ENCODE data around the gene PHB1.
"Not testable (repeated sequence)": the region's sequence is repeated elsewhere in the genome, so short reads cannot be mapped to it uniquely, and the experiment has no call there.

Gene PHB1

DNA sequence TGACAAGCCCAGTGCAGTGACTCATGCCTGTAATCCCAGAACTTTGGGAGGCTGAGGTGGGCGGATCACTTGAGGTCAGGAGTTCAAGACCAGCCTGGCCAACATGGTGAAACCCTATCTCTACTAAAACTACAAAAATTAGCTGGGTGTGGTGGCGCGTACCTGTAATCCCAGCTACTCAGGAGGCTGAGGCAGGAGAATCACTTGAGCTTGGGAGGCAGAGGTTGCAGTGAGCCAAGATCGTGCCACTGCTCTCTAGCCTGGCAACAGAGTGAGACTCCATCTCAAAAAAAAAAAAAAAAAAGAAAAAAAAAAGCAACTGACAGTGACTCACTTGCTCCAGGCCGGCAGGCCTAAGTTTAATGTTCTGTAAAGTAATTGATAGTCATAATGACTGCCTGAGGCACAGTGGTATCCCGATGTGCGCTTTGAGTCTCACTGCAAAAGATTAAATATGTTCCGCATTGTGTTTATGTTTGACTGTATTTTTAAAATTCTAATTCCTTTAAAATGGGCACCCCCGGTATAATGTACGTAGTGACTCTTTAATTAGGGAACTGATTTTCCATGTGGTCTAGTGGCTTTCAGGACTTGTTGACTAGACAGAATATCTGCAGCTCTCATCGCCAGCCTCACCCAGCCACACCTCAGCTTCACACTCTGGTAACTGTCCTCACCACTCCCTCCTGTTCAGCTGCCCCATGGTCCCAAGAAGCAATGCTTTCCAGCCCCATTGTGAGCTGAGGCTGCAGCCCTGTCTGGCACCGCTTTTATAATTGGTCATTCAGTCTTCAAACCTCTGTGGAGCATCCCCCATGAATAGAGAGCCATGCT lies 25.0 kb downstream of the PHB1 start:
- not testable (repeated sequence) for H3K27me3 Mint-ChIP-seq; H3K9me3 Mint-ChIP-seq; H3K36me3 Mint-ChIP-seq (ENCODE audit: insufficient read depth)
- peak; percentile 11 for ATAC-seq (replicated peaks)
- H3K27ac Mint-ChIP-seq: peak overlapping the region; percentile 91 to 99
- H3K4me3 Mint-ChIP-seq: peak overlapping the region; percentile 77 to 87
- DNase-seq: peak in 2 of 3 experiments; percentile 13 to 15
- peaks cover 50 to 51% of the 10 kb centered on the region in 2 donors for H3K4me1 Mint-ChIP-seq (ENCODE audit: low read depth in 2 of 2)

- H3K4me3 Mint-ChIP-seq: peak overlapping the region; percentile 77 to 87
- H3K4me1 Mint-ChIP-seq (ENCODE audit: low read depth in 2 of 2): peaks cover 47 to 49% of the 10 kb centered on the region in 2 donors
- H3K9me3 Mint-ChIP-seq: no peaks in the 10 kb centered on the region
- peak overlapping the region; percentile 91 to 99 for H3K27ac Mint-ChIP-seq
- DNase-seq (no peak), ATAC-seq (replicated peaks) (no peak)
- no peaks in the 10 kb centered on the region for H3K27me3 Mint-ChIP-seq
- peaks cover 7% of the 10 kb centered on the region for H3K36me3 Mint-ChIP-seq (ENCODE audit: insufficient read depth)
Observed at GRCh38 chr17:49388692-49389513, 25.8 kb downstream of the PHB1 start.

- peaks cover 44 to 48% of the 10 kb centered on the region in 2 donors for H3K4me1 Mint-ChIP-seq (ENCODE audit: low read depth in 2 of 2)
- DNase-seq (peak; percentile 30 to 43 (median 37)), ATAC-seq (replicated peaks) (peak; percentile 79)
- H3K36me3 Mint-ChIP-seq (ENCODE audit: insufficient read depth): peaks cover 7% of the 10 kb centered on the region
- peak overlapping the region; percentile 91 to 99 for H3K27ac Mint-ChIP-seq
- H3K4me3 Mint-ChIP-seq: peak overlapping the region; percentile 77 to 87
- no peaks in the 10 kb centered on the region for H3K27me3 Mint-ChIP-seq
- no peaks in the 10 kb centered on the region for H3K9me3 Mint-ChIP-seq
Observed at GRCh38 chr17:49388290-49388640, 26.4 kb downstream of the PHB1 start.

DNA sequence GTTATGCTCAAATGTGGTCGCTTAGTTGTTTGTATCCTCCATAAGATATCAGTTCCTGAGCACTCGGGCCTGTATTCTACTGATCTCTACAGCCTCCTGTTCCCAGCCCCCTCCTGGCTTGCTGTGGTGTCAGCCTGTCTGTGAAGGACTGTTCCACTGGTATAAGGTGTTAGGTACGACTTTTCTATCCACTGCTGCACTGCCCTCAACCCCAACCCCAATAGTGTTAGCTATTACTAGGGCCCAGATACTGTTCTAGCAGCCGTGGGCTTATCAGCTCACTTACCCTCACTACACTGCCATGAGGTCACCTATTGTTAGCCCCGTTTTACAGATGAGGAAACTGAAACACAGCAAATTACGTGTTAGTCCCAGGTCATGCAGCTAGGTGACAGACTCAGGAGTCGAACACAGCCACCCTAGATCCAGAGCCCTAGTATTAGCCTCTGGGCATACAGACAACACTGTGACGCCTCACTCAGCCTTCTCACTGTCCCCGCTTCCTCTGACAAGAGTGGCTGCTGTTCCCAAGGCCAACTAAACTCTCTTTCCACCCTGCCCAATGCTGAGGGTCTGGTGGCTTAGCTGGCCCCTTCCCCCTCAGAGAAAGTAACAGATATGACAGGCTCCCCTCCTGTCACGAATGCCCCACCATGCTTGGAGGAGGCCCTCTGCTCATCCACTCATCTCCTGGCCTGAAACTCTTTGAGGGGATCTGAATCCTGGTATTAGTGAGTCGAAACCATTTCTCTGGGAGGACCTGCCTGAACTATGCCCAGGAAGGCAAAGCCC lies 27.0 kb downstream of the PHB1 start:
- H3K4me1 Mint-ChIP-seq (ENCODE audit: low read depth in 2 of 2): peaks cover 44 to 48% of the 10 kb centered on the region in 2 donors
- H3K9me3 Mint-ChIP-seq: no peaks in the 10 kb centered on the region
- DNase-seq (peak; percentile 29 to 44 (median 37)), ATAC-seq (replicated peaks) (peak; percentile 61)
- peak overlapping the region; percentile 77 to 87 for H3K4me3 Mint-ChIP-seq
- peak overlapping the region; percentile 91 to 99 for H3K27ac Mint-ChIP-seq
- peaks cover 7% of the 10 kb centered on the region for H3K36me3 Mint-ChIP-seq (ENCODE audit: insufficient read depth)
- no peaks in the 10 kb centered on the region for H3K27me3 Mint-ChIP-seq

- Mint-ChIP-seq H3K4me3 (no peak overlapping the region), H3K27ac (peak overlapping the region in 1 of 2 donors; percentile 99), H3K9me3 (no peaks in the 10 kb centered on the region), H3K27me3 (no peaks in the 10 kb centered on the region), H3K36me3 (ENCODE audit: insufficient read depth) (peaks cover 7% of the 10 kb centered on the region), H3K4me1 (ENCODE audit: low read depth in 2 of 2) (peaks cover 41 to 45% of the 10 kb centered on the region in 2 donors)
- ATAC-seq (replicated peaks) (no peak), DNase-seq (no peak)
Observed at GRCh38 chr17:49386373-49386772, 28.3 kb downstream of the PHB1 start.

DNA sequence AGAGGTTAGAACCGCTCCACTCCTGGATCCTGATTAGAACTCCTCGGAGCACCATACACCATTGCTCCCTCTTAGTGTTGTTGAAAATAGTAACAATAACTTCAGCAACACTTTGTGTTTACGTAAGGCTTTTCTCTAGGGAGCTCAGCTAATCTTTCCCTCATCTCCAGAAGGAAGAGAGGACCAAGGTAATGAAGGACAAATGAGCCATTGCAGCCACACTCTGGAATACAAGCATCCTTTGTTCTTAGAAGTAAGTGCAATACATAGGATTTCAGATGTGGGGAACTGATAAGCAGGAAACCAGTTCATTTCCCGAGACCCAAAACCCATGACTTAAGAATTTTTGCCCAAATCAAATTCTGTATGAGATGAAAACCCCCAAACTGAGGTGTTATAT lies 29.7 kb downstream of the PHB1 start:
- Mint-ChIP-seq H3K9me3 (no peaks in the 10 kb centered on the region), H3K27me3 (no peaks in the 10 kb centered on the region), H3K4me1 (ENCODE audit: low read depth in 2 of 2) (peaks cover 27 to 31% of the 10 kb centered on the region in 2 donors), H3K36me3 (ENCODE audit: insufficient read depth) (peaks cover 5% of the 10 kb centered on the region), H3K27ac (no peak overlapping the region), H3K4me3 (no peak overlapping the region)
- DNase-seq (no peak), ATAC-seq (replicated peaks) (no peak)

DNA sequence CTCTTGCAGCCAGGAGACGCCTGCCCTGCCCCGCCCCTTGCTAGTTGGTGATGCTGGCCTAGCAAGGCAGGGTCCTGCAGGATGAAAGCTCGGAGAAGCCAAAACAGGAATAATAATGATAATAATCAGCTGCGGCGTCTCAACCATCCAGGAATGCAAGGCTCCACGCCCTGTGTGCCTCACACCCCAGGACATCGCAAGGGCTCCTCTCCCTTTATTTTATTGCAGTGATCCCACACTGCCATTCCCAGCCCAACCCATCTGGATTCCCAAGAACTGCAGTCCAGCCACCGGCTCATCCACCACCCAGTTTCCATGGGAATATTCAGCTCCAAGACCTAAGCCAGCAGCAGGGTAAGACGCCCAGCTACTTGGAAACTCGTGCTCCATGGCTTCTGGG lies 31.6 kb downstream of the PHB1 start:
- no peak for DNase-seq

GRCh38 chr17:49382556-49382955 lies 32.1 kb downstream of the PHB1 start:
- ATAC-seq (replicated peaks): no peak
- H3K36me3 Mint-ChIP-seq (ENCODE audit: insufficient read depth): peaks cover 2% of the 10 kb centered on the region
- no peak for DNase-seq
- no peaks in the 10 kb centered on the region for H3K9me3 Mint-ChIP-seq
- peaks cover 6 to 12% of the 10 kb centered on the region in 2 donors for H3K4me1 Mint-ChIP-seq (ENCODE audit: low read depth in 2 of 2)
- no peak overlapping the region for H3K4me3 Mint-ChIP-seq
- no peaks in the 10 kb centered on the region for H3K27me3 Mint-ChIP-seq
- H3K27ac Mint-ChIP-seq: peak overlapping the region; percentile 39 to 83

More for the DNA sequence above, 31.6 kb downstream of the PHB1 start:
- Mint-ChIP-seq H3K27ac (peak overlapping the region in 1 of 2 donors; percentile 20), H3K27me3 (no peaks in the 10 kb centered on the region), H3K9me3 (no peaks in the 10 kb centered on the region), H3K4me1 (ENCODE audit: low read depth in 2 of 2) (peaks cover 11 to 17% of the 10 kb centered on the region in 2 donors), H3K4me3 (no peak overlapping the region), H3K36me3 (ENCODE audit: insufficient read depth) (peaks cover 2% of the 10 kb centered on the region)
- no peak for ATAC-seq (replicated peaks)

DNA sequence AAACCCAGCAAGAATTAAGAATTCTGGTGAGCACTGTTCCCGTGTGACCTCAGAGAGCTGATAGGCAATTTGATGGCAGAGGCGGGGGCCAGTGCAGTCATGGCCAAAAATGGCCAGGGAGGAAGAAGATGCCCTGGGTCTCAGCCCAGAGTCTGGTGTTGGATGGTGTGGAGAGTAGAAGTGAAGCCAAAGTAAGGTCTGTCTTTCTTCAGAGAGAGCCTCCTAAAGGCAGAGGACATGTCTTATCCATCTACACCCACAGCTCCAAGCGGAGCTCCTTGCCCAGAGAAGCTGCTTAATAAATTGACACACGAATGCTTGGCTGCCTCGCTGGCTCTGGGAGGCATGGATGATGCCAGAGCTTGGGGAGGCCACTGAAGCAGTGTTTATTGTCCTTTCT lies 32.9 kb downstream of the PHB1 start:
- Mint-ChIP-seq H3K27ac (peak overlapping the region; percentile 39 to 83), H3K4me3 (no peak overlapping the region), H3K9me3 (no peaks in the 10 kb centered on the region), H3K27me3 (no peaks in the 10 kb centered on the region), H3K36me3 (ENCODE audit: insufficient read depth) (no peaks in the 10 kb centered on the region), H3K4me1 (ENCODE audit: low read depth in 2 of 2) (peaks cover 0 to 9% of the 10 kb centered on the region in 2 donors)
- ATAC-seq (replicated peaks): no peak
- no peak for DNase-seq

DNA sequence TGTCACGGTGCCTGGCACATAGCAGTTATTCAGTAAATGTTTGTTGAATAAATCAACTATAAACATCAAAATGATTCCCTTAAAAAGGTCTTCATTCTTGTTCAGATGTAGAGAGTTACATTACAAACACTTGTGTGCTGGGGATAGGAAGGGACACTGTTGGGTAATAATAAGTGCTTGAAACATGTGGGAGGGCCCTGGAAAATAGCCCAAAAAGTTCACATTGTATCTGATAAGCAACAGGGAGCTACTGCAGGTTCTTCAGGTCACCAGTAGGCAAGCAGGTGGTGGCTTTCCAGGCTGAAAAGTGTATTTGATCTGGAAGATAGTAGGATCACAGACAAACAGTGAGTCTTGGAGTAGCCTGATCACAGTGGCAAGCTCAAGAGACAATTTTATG lies 33.6 kb downstream of the PHB1 start:
- H3K36me3 Mint-ChIP-seq (ENCODE audit: insufficient read depth): no peaks in the 10 kb centered on the region
- peak overlapping the region in 1 of 2 donors; percentile 83 for H3K27ac Mint-ChIP-seq
- H3K27me3 Mint-ChIP-seq: no peaks in the 10 kb centered on the region
- peaks cover 0 to 7% of the 10 kb centered on the region in 2 donors for H3K4me1 Mint-ChIP-seq (ENCODE audit: low read depth in 2 of 2)
- ATAC-seq (replicated peaks) (no peak), DNase-seq (no peak)
- H3K4me3 Mint-ChIP-seq: no peak overlapping the region
- H3K9me3 Mint-ChIP-seq: no peaks in the 10 kb centered on the region

DNA sequence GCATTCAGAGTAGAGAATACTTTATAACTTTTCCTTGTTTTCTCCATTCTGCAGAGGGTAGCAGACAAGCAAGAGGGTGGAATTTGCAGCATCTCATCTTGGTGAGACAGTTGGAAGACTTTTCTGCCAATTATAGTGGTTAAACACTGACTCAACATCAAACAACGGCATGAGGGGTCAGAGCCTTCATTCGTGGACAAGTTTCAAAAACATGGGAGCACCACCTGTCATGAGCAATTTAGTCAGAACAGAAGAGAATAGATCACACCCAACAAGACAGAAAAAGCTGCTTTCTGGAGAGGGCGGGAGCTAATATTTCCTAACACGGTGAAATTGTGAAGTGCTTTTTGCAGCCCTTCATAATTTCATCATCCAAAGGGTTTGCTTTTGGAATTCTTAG lies 34.8 kb downstream of the PHB1 start:
- no peaks in the 10 kb centered on the region for H3K27me3 Mint-ChIP-seq
- H3K9me3 Mint-ChIP-seq: no peaks in the 10 kb centered on the region
- H3K27ac Mint-ChIP-seq: no peak overlapping the region
- no peak for DNase-seq
- peaks cover 0 to 6% of the 10 kb centered on the region in 2 donors for H3K4me1 Mint-ChIP-seq (ENCODE audit: low read depth in 2 of 2)
- H3K36me3 Mint-ChIP-seq (ENCODE audit: insufficient read depth): no peaks in the 10 kb centered on the region
- no peak for ATAC-seq (replicated peaks)
- H3K4me3 Mint-ChIP-seq: no peak overlapping the region

DNA sequence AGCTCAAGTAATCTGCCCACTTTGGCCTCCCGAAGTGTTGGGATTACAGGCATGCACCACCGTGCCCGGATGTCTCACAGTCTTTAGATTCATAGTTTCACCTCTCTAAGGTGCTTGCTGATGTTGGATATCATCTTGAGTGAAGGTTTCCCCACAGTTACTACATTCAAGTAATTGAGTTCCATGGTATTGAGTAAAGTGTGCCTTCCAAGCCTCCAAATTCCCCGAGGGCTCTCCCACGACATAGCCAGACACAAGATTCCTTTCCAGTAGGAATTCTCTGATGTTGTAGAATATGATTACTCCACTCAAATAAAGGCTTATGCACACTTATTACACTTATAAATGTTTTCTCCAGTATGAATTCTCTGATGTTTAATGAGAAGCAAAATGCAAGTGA lies 36.4 kb downstream of the PHB1 start:
- no peaks in the 10 kb centered on the region for H3K36me3 Mint-ChIP-seq (ENCODE audit: insufficient read depth)
- H3K4me1 Mint-ChIP-seq (ENCODE audit: low read depth in 2 of 2): peaks cover 0 to 3% of the 10 kb centered on the region in 2 donors
- DNase-seq (no peak), ATAC-seq (replicated peaks) (no peak)
- H3K9me3 Mint-ChIP-seq: no peaks in the 10 kb centered on the region
- no peak overlapping the region for H3K27ac Mint-ChIP-seq
- H3K4me3 Mint-ChIP-seq: no peak overlapping the region
- H3K27me3 Mint-ChIP-seq: no peaks in the 10 kb centered on the region

GRCh38 chr17:49375544-49375943 lies 39.1 kb downstream of the PHB1 start:
- H3K27me3 Mint-ChIP-seq: no peaks in the 10 kb centered on the region
- peaks cover 0 to 3% of the 10 kb centered on the region in 2 donors for H3K4me1 Mint-ChIP-seq (ENCODE audit: low read depth in 2 of 2)
- H3K27ac Mint-ChIP-seq: no peak overlapping the region
- no peaks in the 10 kb centered on the region for H3K9me3 Mint-ChIP-seq
- H3K4me3 Mint-ChIP-seq: no peak overlapping the region
- DNase-seq: no peak
- no peaks in the 10 kb centered on the region for H3K36me3 Mint-ChIP-seq (ENCODE audit: insufficient read depth)
- ATAC-seq (replicated peaks): no peak

Measured in effector memory CD8-positive, alpha-beta T cell (primary cell).